HG03159 (cell line): ENCODE measurements around the gene GNA12.
"Not testable (repeated sequence)": the region's sequence is repeated elsewhere in the genome, so short reads cannot be mapped to it uniquely, and the experiment has no call there.

Source experiments
- ATAC-seq: cut with Tn5 transposase; IDR thresholded peaks from one replicate; pipeline ENCODE4 v1.9.1; 2021; ENCODE audit warnings: mild to moderate bottlenecking, moderate library complexity; ENCODE audit not compliant: unreplicated experiment

GNA12 gene

DNA sequence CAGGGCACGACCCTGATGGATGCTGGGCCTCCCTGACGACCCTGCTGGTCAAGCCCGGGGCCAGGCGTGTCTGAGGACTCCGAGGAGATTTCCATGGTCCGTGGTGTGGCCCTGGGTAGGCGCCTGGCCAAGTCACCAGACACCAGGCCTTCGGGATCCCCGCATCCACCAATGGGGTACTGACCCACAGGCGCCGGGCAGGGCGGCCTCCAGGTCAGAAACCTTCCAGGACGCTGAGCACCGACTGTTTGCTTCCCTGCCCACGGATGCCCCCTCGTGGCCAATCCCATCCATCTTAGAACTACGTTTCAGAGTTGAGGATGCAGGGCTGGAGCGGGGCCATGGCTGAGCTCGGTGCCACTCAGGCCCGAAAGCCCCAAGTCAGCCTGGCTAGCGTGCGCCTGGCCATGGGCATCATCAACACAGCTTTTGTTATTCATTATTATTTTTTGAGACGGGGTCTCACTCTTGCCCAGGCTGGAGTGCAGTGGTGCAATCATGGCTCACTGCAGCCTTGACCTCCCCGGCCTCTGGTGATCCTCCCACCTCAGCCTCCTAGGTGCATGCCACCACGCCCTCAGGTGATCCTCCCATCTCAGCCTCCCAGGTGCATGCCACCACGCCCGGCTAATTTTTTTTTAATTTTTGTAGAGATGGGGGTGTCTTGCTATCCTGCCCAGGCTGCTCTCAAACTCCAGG is 163.2 kb downstream of the GNA12 start:
- no peak for ATAC-seq

DNA sequence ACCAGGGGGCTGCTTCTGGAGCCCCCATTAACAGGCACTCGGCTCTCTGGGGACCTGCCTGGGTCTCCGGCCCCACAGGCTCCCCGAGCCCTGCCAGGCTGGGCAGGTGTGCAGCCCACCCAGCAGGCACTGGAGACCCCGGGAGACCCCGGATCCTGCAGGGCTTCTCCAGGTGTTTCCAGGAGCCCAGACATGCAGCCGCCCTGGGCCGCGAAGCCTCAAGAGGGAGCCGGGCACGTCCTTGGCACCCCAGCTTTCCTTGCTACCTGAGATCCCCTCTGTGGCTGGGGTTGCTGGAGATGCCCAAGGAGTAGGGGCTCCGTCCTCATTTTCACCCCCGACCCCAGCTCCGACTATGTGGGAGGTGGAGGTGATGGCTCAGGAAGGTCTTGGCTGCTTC is 163.9 kb downstream of the GNA12 start:
- ATAC-seq: no peak

DNA sequence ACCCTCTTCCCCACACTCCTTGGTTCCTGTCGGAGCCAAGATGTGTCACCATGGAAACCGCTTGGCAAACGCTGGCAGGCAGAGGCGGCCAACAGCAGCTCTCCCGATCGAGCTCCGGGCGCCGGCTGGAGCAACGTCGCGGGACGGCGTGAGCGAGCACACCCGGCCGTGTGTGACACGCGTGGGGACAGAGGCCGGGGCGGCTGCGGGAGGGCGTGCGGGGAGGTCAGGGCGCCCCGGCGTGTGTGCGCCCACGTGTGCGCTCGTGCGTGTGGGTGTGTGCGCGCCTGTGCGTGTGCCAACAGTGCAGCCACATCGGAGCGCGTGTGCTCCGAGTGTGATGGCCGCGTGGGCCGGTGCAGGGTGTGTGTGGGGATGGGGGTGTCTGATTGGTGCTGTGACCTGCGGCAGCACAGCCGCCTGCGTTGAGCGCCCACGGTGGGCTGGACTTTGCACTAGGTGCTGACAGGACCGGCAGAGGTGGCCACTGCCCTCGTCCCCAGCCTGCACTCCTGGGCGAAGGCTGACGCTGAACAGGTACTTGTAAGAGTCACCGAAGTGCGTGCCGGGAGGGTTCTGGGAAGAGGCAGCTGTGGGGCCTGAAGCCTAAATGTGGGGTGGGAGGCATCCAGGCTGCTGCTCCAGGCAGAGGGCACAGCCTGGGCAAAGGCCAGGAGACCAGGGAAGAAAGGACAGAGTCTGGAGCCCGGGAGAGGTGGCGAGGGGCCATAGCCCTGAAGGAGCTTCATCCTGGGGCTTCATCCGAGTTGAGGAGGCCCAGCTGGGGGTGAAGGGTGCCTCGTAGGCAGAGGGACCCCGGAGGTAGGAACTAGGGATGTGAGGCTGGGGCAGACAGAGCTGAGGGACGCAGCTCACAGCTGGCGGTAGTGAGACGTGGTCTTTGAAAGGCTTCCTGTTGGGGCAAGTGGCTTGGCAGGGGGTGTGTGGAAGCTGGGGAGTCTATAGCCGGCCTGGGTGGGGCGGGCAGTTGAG is 164.7 kb downstream of the GNA12 start:
- not testable (repeated sequence) for ATAC-seq

DNA sequence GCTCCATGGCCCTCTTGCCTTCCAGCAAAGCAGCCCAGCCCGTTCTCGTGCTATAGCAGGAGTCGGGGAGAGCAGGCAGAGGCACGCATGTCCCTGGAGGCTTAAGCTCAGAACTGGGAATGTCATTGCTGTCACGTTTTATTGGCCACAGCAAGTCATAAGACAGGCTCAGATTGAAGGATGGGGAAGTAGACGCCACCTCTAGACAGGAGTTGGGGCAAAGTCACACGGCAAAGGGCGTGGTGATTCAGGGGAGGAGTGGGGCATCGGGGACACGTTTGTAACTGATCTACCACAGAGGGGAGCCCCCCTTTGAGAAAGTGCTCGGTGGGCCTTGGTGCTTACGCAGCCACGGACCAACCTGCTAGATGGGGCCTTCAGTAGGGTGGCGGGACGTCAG is 165.7 kb downstream of the GNA12 start:
- ATAC-seq: not testable (repeated sequence)
